ENCODE data around the gene TMEM117. TPM values are rescaled to one million over a fixed set of nuclear protein-coding genes. Genes with fewer than 3 reads are reported as not detected.

Gene TMEM117
- total and polyA plus RNA-seq, 4 experiments from 2014 or later: 3.0 to 4.7 (median 3.8) TPM

- H3K27ac ChIP-seq (ENCODE audit: low read depth, low read length): no peak overlapping the region
- CTCF ChIA-PET (ENCODE audit: partially characterized antibody): no interaction called here
These were observed 522.8 kb downstream of the TMEM117 start for GRCh38 chr12:44358636-44359035.

GRCh38 chr12:44362947-44363346 is 527.1 kb downstream of the TMEM117 start:
- Histone ChIP-seq H3K4me1 (ENCODE audit: insufficient read depth, low read length) (no peaks in the 10 kb centered on the region), H3K36me3 (ENCODE audit: insufficient read depth, low read length) (no peaks in the 10 kb centered on the region), H3K27ac (ENCODE audit: low read depth, low read length) (no peak overlapping the region), H3K9me3 (ENCODE audit: control insufficient read depth in 1 of 2, low read length in 2 of 2) (no peaks in the 10 kb centered on the region), H3K4me3 (ENCODE audit: low read length in 2 of 2) (no peak overlapping the region), H3K27me3 (ENCODE audit: insufficient read depth, low read length) (no peaks in the 10 kb centered on the region)
- CTCF ChIA-PET (ENCODE audit: partially characterized antibody): no interaction called here
- POLR2A ChIA-PET (ENCODE audit: partially characterized antibody): no interaction called here
- no peaks in the 10 kb centered on the region for H3K27me3 Mint-ChIP-seq
- no peak overlapping the region for H3K27ac Mint-ChIP-seq
- H3K36me3 Mint-ChIP-seq: no peaks in the 10 kb centered on the region
- DNase-seq: no peak
- intact Hi-C loops (cut with micrococcal nuclease): no loop called here
- H3K9me3 Mint-ChIP-seq: peaks cover 0 to 4% (median 0%) of the 10 kb centered on the region in 8 donors
- H3K4me1 Mint-ChIP-seq: no peaks in the 10 kb centered on the region
- no peak overlapping the region for H3K4me3 Mint-ChIP-seq

More at GRCh38 chr12:44358636-44359035, 522.8 kb downstream of the TMEM117 start:
- no peaks in the 10 kb centered on the region for H3K4me1 Mint-ChIP-seq
- no peak overlapping the region for H3K27ac Mint-ChIP-seq
- POLR2A ChIA-PET (ENCODE audit: partially characterized antibody): no interaction called here
- intact Hi-C loops (cut with micrococcal nuclease): no loop called here
- peaks cover 3 to 12% of the 10 kb centered on the region in 2 donors for H3K36me3 Mint-ChIP-seq
- H3K27me3 Mint-ChIP-seq: no peaks in the 10 kb centered on the region
- Histone ChIP-seq H3K36me3 (ENCODE audit: insufficient read depth, low read length) (no peaks in the 10 kb centered on the region), H3K4me1 (ENCODE audit: insufficient read depth, low read length) (no peaks in the 10 kb centered on the region), H3K4me3 (ENCODE audit: low read length in 2 of 2) (no peak overlapping the region), H3K9me3 (ENCODE audit: control insufficient read depth in 1 of 2, low read length in 2 of 2) (no peaks in the 10 kb centered on the region), H3K27me3 (ENCODE audit: insufficient read depth, low read length) (no peaks in the 10 kb centered on the region)
- DNase-seq: no peak
- H3K9me3 Mint-ChIP-seq: peaks cover 0 to 3% (median 1%) of the 10 kb centered on the region in 8 donors
- H3K4me3 Mint-ChIP-seq: no peak overlapping the region

GRCh38 chr12:44367136-44367535 is 531.3 kb downstream of the TMEM117 start:
- no peak overlapping the region for H3K4me3 Mint-ChIP-seq
- intact Hi-C loops (cut with micrococcal nuclease): no loop called here
- Histone ChIP-seq H3K4me3 (ENCODE audit: low read length in 2 of 2) (no peak overlapping the region), H3K36me3 (ENCODE audit: insufficient read depth, low read length) (no peaks in the 10 kb centered on the region), H3K27ac (ENCODE audit: low read depth, low read length) (no peak overlapping the region), H3K27me3 (ENCODE audit: insufficient read depth, low read length) (no peaks in the 10 kb centered on the region), H3K9me3 (ENCODE audit: control insufficient read depth in 1 of 2, low read length in 2 of 2) (no peaks in the 10 kb centered on the region), H3K4me1 (ENCODE audit: insufficient read depth, low read length) (no peaks in the 10 kb centered on the region)
- no peak overlapping the region for H3K27ac Mint-ChIP-seq
- H3K36me3 Mint-ChIP-seq: no peaks in the 10 kb centered on the region
- DNase-seq: no peak
- peaks cover 0 to 4% (median 0%) of the 10 kb centered on the region in 8 donors for H3K9me3 Mint-ChIP-seq
- no peaks in the 10 kb centered on the region for H3K4me1 Mint-ChIP-seq
- H3K27me3 Mint-ChIP-seq: no peaks in the 10 kb centered on the region
- ChIA-PET POLR2A (ENCODE audit: partially characterized antibody) (no interaction called here), CTCF (ENCODE audit: partially characterized antibody) (no interaction called here)

GRCh38 chr12:44367916-44368315 is 532.0 kb downstream of the TMEM117 start:
- no peak overlapping the region for H3K4me3 Mint-ChIP-seq
- Histone ChIP-seq H3K27me3 (ENCODE audit: insufficient read depth, low read length) (no peaks in the 10 kb centered on the region), H3K36me3 (ENCODE audit: insufficient read depth, low read length) (no peaks in the 10 kb centered on the region), H3K4me1 (ENCODE audit: insufficient read depth, low read length) (no peaks in the 10 kb centered on the region), H3K9me3 (ENCODE audit: control insufficient read depth in 1 of 2, low read length in 2 of 2) (no peaks in the 10 kb centered on the region), H3K4me3 (ENCODE audit: low read length in 2 of 2) (no peak overlapping the region), H3K27ac (ENCODE audit: low read depth, low read length) (no peak overlapping the region)
- peaks cover 0 to 4% (median 0%) of the 10 kb centered on the region in 8 donors for H3K9me3 Mint-ChIP-seq
- intact Hi-C loops (cut with micrococcal nuclease): no loop called here
- no peaks in the 10 kb centered on the region for H3K27me3 Mint-ChIP-seq
- H3K27ac Mint-ChIP-seq: no peak overlapping the region
- POLR2A ChIA-PET (ENCODE audit: partially characterized antibody): no interaction called here
- H3K4me1 Mint-ChIP-seq: no peaks in the 10 kb centered on the region
- H3K36me3 Mint-ChIP-seq: no peaks in the 10 kb centered on the region
- CTCF ChIA-PET (ENCODE audit: partially characterized antibody): no interaction called here
- no peak for DNase-seq

- intact Hi-C loops (cut with micrococcal nuclease): no loop called here
These were observed 534.1 kb downstream of the TMEM117 start for GRCh38 chr12:44369998-44370397.

GRCh38 chr12:44370982-44371381 is 535.1 kb downstream of the TMEM117 start:
- no peaks in the 10 kb centered on the region for H3K36me3 ChIP-seq (ENCODE audit: insufficient read depth, low read length)
- Mint-ChIP-seq H3K36me3 (no peaks in the 10 kb centered on the region), H3K27me3 (no peaks in the 10 kb centered on the region), H3K4me3 (no peak overlapping the region), H3K27ac (no peak overlapping the region), H3K9me3 (peaks cover 0 to 4% (median 0%) of the 10 kb centered on the region in 8 donors), H3K4me1 (no peaks in the 10 kb centered on the region)
- CTCF ChIA-PET (ENCODE audit: partially characterized antibody): no interaction called here
- H3K27ac ChIP-seq (ENCODE audit: low read depth, low read length): no peak overlapping the region
- no peaks in the 10 kb centered on the region for H3K27me3 ChIP-seq (ENCODE audit: insufficient read depth, low read length)
- no peak overlapping the region for H3K4me3 ChIP-seq (ENCODE audit: low read length in 2 of 2)
- no peaks in the 10 kb centered on the region for H3K4me1 ChIP-seq (ENCODE audit: insufficient read depth, low read length)
- no peak for DNase-seq
- intact Hi-C loops (cut with micrococcal nuclease): no loop called here
- POLR2A ChIA-PET (ENCODE audit: partially characterized antibody): no interaction called here
- H3K9me3 ChIP-seq (ENCODE audit: control insufficient read depth in 1 of 2, low read length in 2 of 2): no peaks in the 10 kb centered on the region

More at GRCh38 chr12:44369998-44370397, 534.1 kb downstream of the TMEM117 start:
- no peak for DNase-seq
- Mint-ChIP-seq H3K4me3 (no peak overlapping the region), H3K27ac (no peak overlapping the region), H3K27me3 (no peaks in the 10 kb centered on the region), H3K4me1 (no peaks in the 10 kb centered on the region), H3K36me3 (no peaks in the 10 kb centered on the region), H3K9me3 (peaks cover 0 to 4% (median 0%) of the 10 kb centered on the region in 8 donors)
- H3K4me3 ChIP-seq (ENCODE audit: low read length in 2 of 2): no peak overlapping the region
- no peaks in the 10 kb centered on the region for H3K27me3 ChIP-seq (ENCODE audit: insufficient read depth, low read length)
- H3K4me1 ChIP-seq (ENCODE audit: insufficient read depth, low read length): no peaks in the 10 kb centered on the region
- no peaks in the 10 kb centered on the region for H3K36me3 ChIP-seq (ENCODE audit: insufficient read depth, low read length)
- no peak overlapping the region for H3K27ac ChIP-seq (ENCODE audit: low read depth, low read length)
- POLR2A ChIA-PET (ENCODE audit: partially characterized antibody): no interaction called here
- CTCF ChIA-PET (ENCODE audit: partially characterized antibody): no interaction called here
- H3K9me3 ChIP-seq (ENCODE audit: control insufficient read depth in 1 of 2, low read length in 2 of 2): no peaks in the 10 kb centered on the region

GRCh38 chr12:44372259-44372658 is 536.4 kb downstream of the TMEM117 start:
- H3K27ac Mint-ChIP-seq: no peak overlapping the region
- no peak overlapping the region for H3K4me3 Mint-ChIP-seq
- POLR2A ChIA-PET (ENCODE audit: partially characterized antibody): no interaction called here
- no peak for DNase-seq
- H3K9me3 Mint-ChIP-seq: peaks cover 0 to 3% (median 0%) of the 10 kb centered on the region in 8 donors
- H3K36me3 ChIP-seq (ENCODE audit: insufficient read depth, low read length): no peaks in the 10 kb centered on the region
- no peaks in the 10 kb centered on the region for H3K9me3 ChIP-seq (ENCODE audit: control insufficient read depth in 1 of 2, low read length in 2 of 2)
- no peak overlapping the region for H3K4me3 ChIP-seq (ENCODE audit: low read length in 2 of 2)
- peaks cover 3 to 4% of the 10 kb centered on the region in 2 donors for H3K36me3 Mint-ChIP-seq
- no peaks in the 10 kb centered on the region for H3K4me1 Mint-ChIP-seq
- H3K27me3 Mint-ChIP-seq: no peaks in the 10 kb centered on the region
- intact Hi-C loops (cut with micrococcal nuclease): no loop called here
- H3K27me3 ChIP-seq (ENCODE audit: insufficient read depth, low read length): no peaks in the 10 kb centered on the region
- H3K4me1 ChIP-seq (ENCODE audit: insufficient read depth, low read length): no peaks in the 10 kb centered on the region
- CTCF ChIA-PET (ENCODE audit: partially characterized antibody): no interaction called here
- H3K27ac ChIP-seq (ENCODE audit: low read depth, low read length): no peak overlapping the region

- Mint-ChIP-seq H3K36me3 (peaks cover 6 to 14% of the 10 kb centered on the region in 2 donors), H3K4me3 (no peak overlapping the region), H3K27ac (no peak overlapping the region), H3K4me1 (no peaks in the 10 kb centered on the region), H3K9me3 (no peaks in the 10 kb centered on the region), H3K27me3 (no peaks in the 10 kb centered on the region)
- Histone ChIP-seq H3K4me1 (ENCODE audit: insufficient read depth, low read length) (no peaks in the 10 kb centered on the region), H3K4me3 (ENCODE audit: low read length in 2 of 2) (no peak overlapping the region), H3K27me3 (ENCODE audit: insufficient read depth, low read length) (no peaks in the 10 kb centered on the region), H3K36me3 (ENCODE audit: insufficient read depth, low read length) (no peaks in the 10 kb centered on the region), H3K9me3 (ENCODE audit: control insufficient read depth in 1 of 2, low read length in 2 of 2) (no peaks in the 10 kb centered on the region), H3K27ac (ENCODE audit: low read depth, low read length) (no peak overlapping the region)
- no peak for DNase-seq
- intact Hi-C loops (cut with micrococcal nuclease): no loop called here
- CTCF ChIA-PET (ENCODE audit: partially characterized antibody): no interaction called here
- POLR2A ChIA-PET (ENCODE audit: partially characterized antibody): no interaction called here
These were observed 539.8 kb downstream of the TMEM117 start for GRCh38 chr12:44375694-44376093.
